HL-60 (cell line): ENCODE data around the gene HERC4.

ENCODE experiments used
- CTCF ChIP-seq: IDR thresholded peaks from one replicate; pipeline ENCODE4 v1.5.1; 2011; ENCODE audit warnings: low read length, control low read depth, inconsistent platforms; ENCODE audit not compliant: insufficient read depth
- GABPA ChIP-seq: IDR thresholded peaks from 2 replicates; pipeline ENCODE4 v1.6.1; 2012; ENCODE audit warnings: low read depth
- POLR2AphosphoS5 ChIP-seq: IDR thresholded peaks from 2 replicates; pipeline ENCODE4 v1.6.1; 2012; ENCODE audit warnings: low read depth
- REST ChIP-seq: IDR thresholded peaks from 2 replicates; pipeline ENCODE4 v1.6.1; 2012; ENCODE audit warnings: low read depth; ENCODE audit not compliant: insufficient replicate concordance
- SPI1 ChIP-seq: IDR thresholded peaks from 2 replicates; pipeline ENCODE4 v1.6.1; 2012; ENCODE audit warnings: low read depth, mild to moderate bottlenecking, borderline replicate concordance

- TF ChIP-seq CTCF (no peak), POLR2AphosphoS5 (no peak), REST (no peak), SPI1 (no peak), GABPA (no peak)
These were observed 181.4 kb downstream of the HERC4 start for GRCh38 chr10:67893637-67894036.
